Measurements from ENCODE around the gene DSG1. TPM values are rescaled to one million over a fixed set of nuclear protein-coding genes. Genes with fewer than 3 reads are reported as not detected.
"Not testable (repeated sequence)": the region's sequence is repeated elsewhere in the genome, so short reads cannot be mapped to it uniquely, and the experiment has no call there.

DSG1 gene
- total and polyA plus RNA-seq, 8 donors, result 0.05 TPM; not detected in 7

GRCh38 chr18:31329787-31330438 is 12.0 kb downstream of the DSG1 start:
- intact Hi-C loops (cut with DNase I), result no loop called here
- WGBS, 2 donors, result 73 to 80% methylated on average over 7 of the region's 7 CpGs
- no peaks in the 10 kb centered on the region for H3K9me3 ChIP-seq
- no peak overlapping the region for H3K27ac ChIP-seq
- no peaks in the 10 kb centered on the region for H3K36me3 ChIP-seq
- ATAC-seq (no peak), FAIRE-seq (no peak), DNase-seq (no peak)
- no peak for TF ChIP-seq CTCF (IDR thresholded peaks at IDR 0.05)
- H3K27me3 ChIP-seq, result no peaks in the 10 kb centered on the region
- no peaks in the 10 kb centered on the region for H3K4me1 ChIP-seq
- no peak overlapping the region for H3K4me3 ChIP-seq

GRCh38 chr18:31343454-31343853 is 25.5 kb downstream of the DSG1 start:
- H3K9me3 ChIP-seq, result no peaks in the 10 kb centered on the region
- H3K4me1 ChIP-seq, result no peaks in the 10 kb centered on the region
- DNase-seq, result no peak
- 78 to 86% methylated on average over 4 of the region's 4 CpGs for WGBS, 2 donors
- intact Hi-C loops (cut with DNase I), result no loop called here
- no peaks in the 10 kb centered on the region for H3K36me3 ChIP-seq
- no peak overlapping the region for H3K4me3 ChIP-seq
- no peak for TF ChIP-seq CTCF (IDR thresholded peaks at IDR 0.05)
- H3K27ac ChIP-seq, result no peak overlapping the region
- no peak for FAIRE-seq
- no peaks in the 10 kb centered on the region for H3K27me3 ChIP-seq
- no peak for ATAC-seq

GRCh38 chr18:31353336-31353735 is 35.4 kb downstream of the DSG1 start:
- DNase-seq; H3K27me3 ChIP-seq; H3K9me3 ChIP-seq; H3K27ac ChIP-seq; intact Hi-C loops (cut with DNase I); H3K4me1 ChIP-seq; ATAC-seq; FAIRE-seq; H3K36me3 ChIP-seq; H3K4me3 ChIP-seq: not testable (repeated sequence)
- WGBS, 2 donors, result 40 to 55% methylated on average over 2 to 4 of the region's 17 CpGs

- Histone ChIP-seq H3K27ac (no peak overlapping the region), H3K4me3 (no peak overlapping the region), H3K9me3 (no peaks in the 10 kb centered on the region), H3K4me1 (no peaks in the 10 kb centered on the region), H3K27me3 (no peaks in the 10 kb centered on the region), H3K36me3 (no peaks in the 10 kb centered on the region)
- no peak for TF ChIP-seq CTCF (IDR thresholded peaks at IDR 0.05)
- ATAC-seq (no peak), DNase-seq (no peak), FAIRE-seq (no peak)
- WGBS, 2 donors, result 90 to 96% methylated on average over 8 of the region's 8 CpGs
- intact Hi-C loops (cut with DNase I), result no loop called here
Observed at GRCh38 chr18:31354990-31355389, 37.0 kb downstream of the DSG1 start.

DNA sequence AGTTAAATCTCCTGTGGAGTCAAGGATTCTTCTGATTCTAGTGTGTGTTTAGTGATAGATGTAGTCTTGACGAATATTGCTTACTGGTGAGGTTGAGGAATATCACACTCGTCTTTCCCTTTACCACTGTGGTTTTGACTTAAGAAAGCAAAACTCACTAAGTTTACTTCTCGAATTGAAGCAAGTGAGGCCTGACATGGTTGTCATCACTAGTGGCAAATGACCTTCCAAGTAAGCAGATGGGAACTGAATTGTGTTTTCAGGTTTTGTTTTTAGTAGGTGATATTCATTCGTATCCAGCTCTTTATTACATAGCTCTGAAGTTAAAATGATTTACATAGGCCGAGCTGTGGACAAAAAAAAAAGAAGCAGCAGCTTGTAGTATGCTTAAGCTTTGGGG is 38.1 kb downstream of the DSG1 start:
- Histone ChIP-seq H3K27ac (no peak overlapping the region), H3K9me3 (no peaks in the 10 kb centered on the region), H3K27me3 (no peaks in the 10 kb centered on the region), H3K4me1 (no peaks in the 10 kb centered on the region), H3K4me3 (no peak overlapping the region), H3K36me3 (no peaks in the 10 kb centered on the region)
- TF ChIP-seq CTCF (IDR thresholded peaks at IDR 0.05), result no peak
- ATAC-seq, result no peak
- FAIRE-seq, result no peak
- intact Hi-C loops (cut with DNase I), result no loop called here
- WGBS, 2 donors, result 77 to 86% methylated on average over 5 of the region's 5 CpGs
- DNase-seq, result no peak
